NT2/D1 (cell line): Measurements from ENCODE around the gene KRTAP10-12.

Source experiments
- SUZ12 ChIP-seq: IDR thresholded peaks from 2 replicates; pipeline ENCODE4 v1.6.1; 2011; ENCODE audit not compliant: insufficient read length, insufficient read depth; ENCODE audit errors: extremely low read depth
- YY1 ChIP-seq: IDR thresholded peaks from 2 replicates; pipeline ENCODE4 v1.6.1; 2011; ENCODE audit not compliant: insufficient read length, insufficient read depth
- ZNF274 ChIP-seq: IDR thresholded peaks from 2 replicates; pipeline ENCODE4 v1.6.1; 2011; ENCODE audit warnings: mild to moderate bottlenecking, low read depth, low read length

DNA sequence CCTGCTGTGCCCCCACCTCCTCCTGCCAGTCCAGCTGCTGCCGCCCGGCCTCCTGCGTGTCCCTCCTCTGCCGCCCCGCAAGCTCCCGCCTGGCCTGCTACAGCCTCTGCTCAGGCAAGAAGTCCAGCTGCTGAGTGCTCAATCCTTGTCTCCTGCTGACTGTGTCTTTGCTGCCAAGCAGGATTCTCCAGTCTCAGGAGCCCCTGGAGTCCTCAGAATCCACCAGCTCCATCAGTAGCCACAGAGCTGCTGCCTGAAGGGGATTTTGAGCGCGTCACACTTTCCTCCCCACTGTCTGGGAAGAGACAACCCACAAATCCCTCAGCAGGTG lies 49.8 kb upstream of the KRTAP10-12 start:
- TF ChIP-seq YY1 (no peak), ZNF274 (no peak), SUZ12 (no peak)
